HepG2 (cell line): ENCODE measurements around the gene GHR. TPM values are rescaled to one million over a fixed set of nuclear protein-coding genes. Genes with fewer than 3 reads are reported as not detected.

Experiments used
- TEF ChIP-seq: sonication (generic); formaldehyde crosslinking; IDR thresholded peaks from 2 replicates; pipeline ENCODE4 v1.5.0; 2020; ENCODE audit warnings: missing genetic modification reagents
- ZBTB40 ChIP-seq, 2 experiments: fragments of 450-650 bp in 1 of 2; sonication (generic) in 1 of 2; formaldehyde crosslinking in 1 of 2; IDR thresholded peaks; 2 replicates each; pipeline versions ENCODE4 v1.6.1 to v1.8.0; 2016 to 2022; ENCODE audit warnings: antibody characterized with exemption in 1 of 2, mild to moderate bottlenecking in 1 of 2, missing genetic modification reagents in 1 of 2
- ZBTB42 ChIP-seq: sonication (generic); formaldehyde crosslinking; IDR thresholded peaks from 2 replicates; pipeline ENCODE4 v1.5.0; 2020; ENCODE audit warnings: mild to moderate bottlenecking, missing genetic modification reagents
- ZSCAN30 ChIP-seq: sonication (generic); formaldehyde crosslinking; IDR thresholded peaks from 2 replicates; pipeline ENCODE4 v1.5.0; 2020; ENCODE audit warnings: mild to moderate bottlenecking, missing genetic modification reagents
- polyA plus RNA-seq, 8 experiments: library from polyadenylated mRNA; depleted of rRNA in 3 of 8; stranded (reverse) in 7 of 8; unstranded in 1 of 8; fragments of >200 nt; fragmentation: Illumina TruSeq in 4 of 8; extraction: Trizol in 4 of 8; gene quantifications; 2 replicates each; pipeline versions ENCODE4 v1.2.1 to v1.2.3, GENCODE V29; 2011 to 2016; ENCODE audit warnings: low read depth in 4 of 8, missing spikeins in 1 of 8, mixed read lengths in 1 of 8; ENCODE audit not compliant: insufficient read depth in 1 of 8
- total RNA-seq, 5 experiments: library from RNA; depleted of rRNA; stranded (reverse); fragments of >200 nt; fragmentation: Illumina TruSeq; extraction: Trizol; gene quantifications; 2 replicates each; pipeline ENCODE4 v1.2.3, GENCODE V29; 2016; ENCODE audit warnings: low read depth in 1 of 5
- TF ChIP-seq, protein P1 (sequence below): sonication (generic); formaldehyde crosslinking; IDR thresholded peaks from 2 replicates; pipeline ENCODE4 v1.4.0; 2020; ENCODE audit warnings: mild to moderate bottlenecking, missing genetic modification reagents

The GHR gene
- total and polyA plus RNA-seq, 2 of the 13 experiments (the other 11 are each of a cell fraction or from before 2014, with no cell fraction given) = 0.07 TPM; not detected in 1

DNA sequence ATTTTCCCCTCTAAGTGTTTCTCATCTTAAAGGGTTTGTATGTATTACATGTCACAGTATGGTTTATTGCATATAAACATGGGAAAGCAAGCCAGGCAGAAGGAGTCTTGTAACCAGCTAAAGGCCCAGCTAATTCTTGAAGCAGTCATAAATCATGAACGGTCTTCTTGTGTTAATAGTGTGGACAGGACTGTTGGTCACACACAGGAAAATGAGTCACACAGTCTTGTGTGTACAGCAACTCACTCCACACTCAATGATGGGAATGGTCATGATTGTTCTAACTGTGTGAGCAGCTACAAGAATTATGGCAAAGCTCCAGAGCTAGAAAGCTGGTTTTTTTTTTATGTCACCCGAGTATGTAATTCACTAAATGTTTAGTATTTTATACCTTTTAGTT, 123.9 kb downstream of the GHR start (continued):
- TF ChIP-seq ZBTB40 (IDR thresholded peaks at IDR 0.05) = no peak
- no peak for TF ChIP-seq ZBTB40 (CRISPR knock-in tag; IDR thresholded peaks at IDR 0.05)
- no peak for TF ChIP-seq ZSCAN30 (CRISPR knock-in tag)
- TF ChIP-seq TEF (CRISPR knock-in tag) = no peak
- no peak for TF ChIP-seq ZBTB42 (CRISPR knock-in tag)
- TF ChIP-seq, protein P1, sequence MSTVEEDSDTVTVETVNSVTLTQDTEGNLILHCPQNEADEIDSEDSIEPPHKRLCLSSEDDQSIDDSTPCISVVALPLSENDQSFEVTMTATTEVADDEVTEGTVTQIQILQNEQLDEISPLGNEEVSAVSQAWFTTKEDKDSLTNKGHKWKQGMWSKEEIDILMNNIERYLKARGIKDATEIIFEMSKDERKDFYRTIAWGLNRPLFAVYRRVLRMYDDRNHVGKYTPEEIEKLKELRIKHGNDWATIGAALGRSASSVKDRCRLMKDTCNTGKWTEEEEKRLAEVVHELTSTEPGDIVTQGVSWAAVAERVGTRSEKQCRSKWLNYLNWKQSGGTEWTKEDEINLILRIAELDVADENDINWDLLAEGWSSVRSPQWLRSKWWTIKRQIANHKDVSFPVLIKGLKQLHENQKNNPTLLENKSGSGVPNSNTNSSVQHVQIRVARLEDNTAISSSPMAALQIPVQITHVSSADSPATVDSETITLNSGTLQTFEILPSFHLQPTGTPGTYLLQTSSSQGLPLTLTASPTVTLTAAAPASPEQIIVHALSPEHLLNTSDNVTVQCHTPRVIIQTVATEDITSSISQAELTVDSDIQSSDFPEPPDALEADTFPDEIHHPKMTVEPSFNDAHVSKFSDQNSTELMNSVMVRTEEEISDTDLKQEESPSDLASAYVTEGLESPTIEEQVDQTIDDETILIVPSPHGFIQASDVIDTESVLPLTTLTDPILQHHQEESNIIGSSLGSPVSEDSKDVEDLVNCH (CRISPR knock-in tag) = no peak
